Measurements from ENCODE around the gene CAMKK1.

The CAMKK1 gene

GRCh38 chr17:3914312-3914670 is 21.4 kb upstream of the CAMKK1 start:
- H3K4me1 ChIP-seq (ENCODE audit: insufficient read depth, low read length), result no peaks in the 10 kb centered on the region
- no peak overlapping the region for H3K4me3 ChIP-seq (ENCODE audit: low read length)
- no peak overlapping the region for H2AFZ ChIP-seq (ENCODE audit: low read depth, low read length)
- no peaks in the 10 kb centered on the region for H3K9me3 ChIP-seq (ENCODE audit: low read length)
- H3K36me3 ChIP-seq (ENCODE audit: insufficient read depth, low read length), result no peaks in the 10 kb centered on the region
- H3K27me3 ChIP-seq (ENCODE audit: insufficient read depth, low read length), result peaks cover 2% of the 10 kb centered on the region

GRCh38 chr17:3913531-3914311 is 20.9 kb upstream of the CAMKK1 start:
- Histone ChIP-seq H3K9me3 (ENCODE audit: low read length) (no peaks in the 10 kb centered on the region), H3K4me3 (ENCODE audit: low read length) (no peak overlapping the region), H2AFZ (ENCODE audit: low read depth, low read length) (no peak overlapping the region), H3K4me1 (ENCODE audit: insufficient read depth, low read length) (no peaks in the 10 kb centered on the region), H3K36me3 (ENCODE audit: insufficient read depth, low read length) (no peaks in the 10 kb centered on the region), H3K27me3 (ENCODE audit: insufficient read depth, low read length) (no peaks in the 10 kb centered on the region)

- Histone ChIP-seq H3K4me3 (ENCODE audit: low read length) (no peak overlapping the region), H3K9me3 (ENCODE audit: low read length) (no peaks in the 10 kb centered on the region), H3K27me3 (ENCODE audit: insufficient read depth, low read length) (no peaks in the 10 kb centered on the region), H3K4me1 (ENCODE audit: insufficient read depth, low read length) (no peaks in the 10 kb centered on the region), H2AFZ (ENCODE audit: low read depth, low read length) (no peak overlapping the region), H3K36me3 (ENCODE audit: insufficient read depth, low read length) (no peaks in the 10 kb centered on the region)
These were observed 20.0 kb upstream of the CAMKK1 start for GRCh38 chr17:3912827-3913226.

GRCh38 chr17:3911271-3912053 is 18.6 kb upstream of the CAMKK1 start:
- H3K9me3 ChIP-seq (ENCODE audit: low read length), result no peaks in the 10 kb centered on the region
- H2AFZ ChIP-seq (ENCODE audit: low read depth, low read length), result no peak overlapping the region
- no peaks in the 10 kb centered on the region for H3K4me1 ChIP-seq (ENCODE audit: insufficient read depth, low read length)
- no peaks in the 10 kb centered on the region for H3K36me3 ChIP-seq (ENCODE audit: insufficient read depth, low read length)
- H3K27me3 ChIP-seq (ENCODE audit: insufficient read depth, low read length), result no peaks in the 10 kb centered on the region
- H3K4me3 ChIP-seq (ENCODE audit: low read length), result no peak overlapping the region

GRCh38 chr17:3910420-3911270 is 17.8 kb upstream of the CAMKK1 start:
- Histone ChIP-seq H3K4me3 (ENCODE audit: low read length) (no peak overlapping the region), H3K36me3 (ENCODE audit: insufficient read depth, low read length) (no peaks in the 10 kb centered on the region), H3K27me3 (ENCODE audit: insufficient read depth, low read length) (no peaks in the 10 kb centered on the region), H2AFZ (ENCODE audit: low read depth, low read length) (no peak overlapping the region), H3K4me1 (ENCODE audit: insufficient read depth, low read length) (no peaks in the 10 kb centered on the region), H3K9me3 (ENCODE audit: low read length) (no peaks in the 10 kb centered on the region)

GRCh38 chr17:3909257-3909656 is 16.4 kb upstream of the CAMKK1 start:
- Histone ChIP-seq H3K9me3 (ENCODE audit: low read length) (no peaks in the 10 kb centered on the region), H2AFZ (ENCODE audit: low read depth, low read length) (no peak overlapping the region), H3K27me3 (ENCODE audit: insufficient read depth, low read length) (no peaks in the 10 kb centered on the region), H3K36me3 (ENCODE audit: insufficient read depth, low read length) (no peaks in the 10 kb centered on the region), H3K4me1 (ENCODE audit: insufficient read depth, low read length) (no peaks in the 10 kb centered on the region), H3K4me3 (ENCODE audit: low read length) (no peak overlapping the region)

GRCh38 chr17:3907483-3908216 is 14.8 kb upstream of the CAMKK1 start:
- Histone ChIP-seq H3K9me3 (ENCODE audit: low read length) (no peaks in the 10 kb centered on the region), H3K36me3 (ENCODE audit: insufficient read depth, low read length) (no peaks in the 10 kb centered on the region), H3K4me1 (ENCODE audit: insufficient read depth, low read length) (no peaks in the 10 kb centered on the region), H2AFZ (ENCODE audit: low read depth, low read length) (no peak overlapping the region), H3K27me3 (ENCODE audit: insufficient read depth, low read length) (no peaks in the 10 kb centered on the region), H3K4me3 (ENCODE audit: low read length) (no peak overlapping the region)

- Histone ChIP-seq H3K4me3 (ENCODE audit: low read length) (no peak overlapping the region), H3K27me3 (ENCODE audit: insufficient read depth, low read length) (no peaks in the 10 kb centered on the region), H2AFZ (ENCODE audit: low read depth, low read length) (no peak overlapping the region), H3K36me3 (ENCODE audit: insufficient read depth, low read length) (no peaks in the 10 kb centered on the region), H3K4me1 (ENCODE audit: insufficient read depth, low read length) (no peaks in the 10 kb centered on the region), H3K9me3 (ENCODE audit: low read length) (no peaks in the 10 kb centered on the region)
These were observed 14.0 kb upstream of the CAMKK1 start for GRCh38 chr17:3906881-3907280.

GRCh38 chr17:3905017-3905520 is 12.2 kb upstream of the CAMKK1 start:
- H3K4me1 ChIP-seq (ENCODE audit: insufficient read depth, low read length), result no peaks in the 10 kb centered on the region
- H3K36me3 ChIP-seq (ENCODE audit: insufficient read depth, low read length), result no peaks in the 10 kb centered on the region
- no peaks in the 10 kb centered on the region for H3K9me3 ChIP-seq (ENCODE audit: low read length)
- H3K27me3 ChIP-seq (ENCODE audit: insufficient read depth, low read length), result no peaks in the 10 kb centered on the region
- H2AFZ ChIP-seq (ENCODE audit: low read depth, low read length), result no peak overlapping the region
- no peak overlapping the region for H3K4me3 ChIP-seq (ENCODE audit: low read length)

GRCh38 chr17:3904501-3904900 is 11.6 kb upstream of the CAMKK1 start:
- Histone ChIP-seq H3K36me3 (ENCODE audit: insufficient read depth, low read length) (no peaks in the 10 kb centered on the region), H2AFZ (ENCODE audit: low read depth, low read length) (no peak overlapping the region), H3K27me3 (ENCODE audit: insufficient read depth, low read length) (no peaks in the 10 kb centered on the region), H3K4me1 (ENCODE audit: insufficient read depth, low read length) (no peaks in the 10 kb centered on the region), H3K4me3 (ENCODE audit: low read length) (no peak overlapping the region), H3K9me3 (ENCODE audit: low read length) (no peaks in the 10 kb centered on the region)

GRCh38 chr17:3903881-3904290 is 11.0 kb upstream of the CAMKK1 start:
- Histone ChIP-seq H3K27me3 (ENCODE audit: insufficient read depth, low read length) (no peaks in the 10 kb centered on the region), H3K4me3 (ENCODE audit: low read length) (no peak overlapping the region), H2AFZ (ENCODE audit: low read depth, low read length) (no peak overlapping the region), H3K36me3 (ENCODE audit: insufficient read depth, low read length) (no peaks in the 10 kb centered on the region), H3K4me1 (ENCODE audit: insufficient read depth, low read length) (no peaks in the 10 kb centered on the region), H3K9me3 (ENCODE audit: low read length) (no peaks in the 10 kb centered on the region)

- H3K4me3 ChIP-seq (ENCODE audit: low read length), result no peak overlapping the region
- no peaks in the 10 kb centered on the region for H3K9me3 ChIP-seq (ENCODE audit: low read length)
- no peaks in the 10 kb centered on the region for H3K4me1 ChIP-seq (ENCODE audit: insufficient read depth, low read length)
- H3K36me3 ChIP-seq (ENCODE audit: insufficient read depth, low read length), result no peaks in the 10 kb centered on the region
- H2AFZ ChIP-seq (ENCODE audit: low read depth, low read length), result no peak overlapping the region
- H3K27me3 ChIP-seq (ENCODE audit: insufficient read depth, low read length), result no peaks in the 10 kb centered on the region
These were observed 10.4 kb upstream of the CAMKK1 start for GRCh38 chr17:3903051-3903825.

Data from neuron (in vitro differentiated cells).